NCI-H2081 (cell line): ENCODE data around the gene OR2B2.
A peak's percentile ranks its signal among the peaks of the same experiment; 100 is the strongest.

ENCODE experiments used
- DNase-seq, 2 experiments: peaks; one replicate each; lab custom pipeline; 2025; lab: John Stamatoyannopoulos, UW

OR2B2 gene

GRCh38 chr6:27866357-27867050 lies 45.7 kb downstream of the OR2B2 start:
- no peak for DNase-seq

- no peak for DNase-seq
Observed at GRCh38 chr6:27865850-27866356, 46.3 kb downstream of the OR2B2 start.

GRCh38 chr6:27864906-27865849 lies 47.0 kb downstream of the OR2B2 start:
- DNase-seq: peak; percentile 76 to 93

GRCh38 chr6:27863962-27864905 lies 48.0 kb downstream of the OR2B2 start:
- no peak for DNase-seq

- no peak for DNase-seq
Observed at GRCh38 chr6:27862396-27863066, 49.7 kb downstream of the OR2B2 start.

GRCh38 chr6:27861861-27862260 lies 50.3 kb downstream of the OR2B2 start:
- DNase-seq: no peak

- DNase-seq: no peak
Observed at GRCh38 chr6:27861276-27861840, 50.8 kb downstream of the OR2B2 start.
